HepG2 (cell line): ENCODE results near the gene VARS2. TPM values are rescaled to one million over a fixed set of nuclear protein-coding genes. Genes with fewer than 3 reads are reported as not detected.

Experiments used
- HDAC6 ChIP-seq: fragments of 200-600 bp; sonication (generic); IDR thresholded peaks from 2 replicates; pipeline ENCODE4 v1.7.0; 2017; ENCODE audit warnings: mild to moderate bottlenecking, antibody characterized with exemption, low read length, low read depth
- NPAS2 ChIP-seq: sonication (generic); formaldehyde crosslinking; IDR thresholded peaks from 2 replicates; pipeline ENCODE4 v1.8.0; 2022; ENCODE audit warnings: mild to moderate bottlenecking, missing genetic modification reagents, borderline replicate concordance
- RBM22 ChIP-seq: fragments of 200-400 bp; formaldehyde crosslinking; optimal IDR thresholded peaks from 2 replicates; pipeline ENCODE3; 2017; ENCODE audit warnings: mild to moderate bottlenecking, low read length, moderate library complexity
- SIN3A ChIP-seq: IDR thresholded peaks from 2 replicates; pipeline ENCODE4 v1.6.1; 2011; ENCODE audit warnings: low read depth, mild to moderate bottlenecking, control low read depth, low read length, borderline replicate concordance
- SRSF9 ChIP-seq: fragments of 200-400 bp; formaldehyde crosslinking; IDR thresholded peaks from 2 replicates; pipeline ENCODE4 v1.6.1; 2018; ENCODE audit warnings: borderline replicate concordance, mild to moderate bottlenecking, low read depth, low read length; ENCODE audit not compliant: insufficient read depth, poor library complexity, severe bottlenecking
- THYN1 ChIP-seq: sonication (generic); formaldehyde crosslinking; IDR thresholded peaks from 2 replicates; pipeline ENCODE4 v1.8.1; 2023; ENCODE audit warnings: low read depth, mild to moderate bottlenecking, moderate library complexity, missing genetic modification reagents, borderline replicate concordance
- YY1 ChIP-seq: IDR thresholded peaks from 2 replicates; pipeline ENCODE4 v1.6.1; 2011; ENCODE audit warnings: low read length, low read depth, moderate library complexity, mild to moderate bottlenecking; ENCODE audit not compliant: insufficient read depth, insufficient replicate concordance
- ZKSCAN8 ChIP-seq: IDR thresholded peaks from 2 replicates; pipeline ENCODE4 v1.6.1; 2016; ENCODE audit warnings: borderline replicate concordance, missing genetic modification reagents, missing compliant biosample characterization
- ZNF496 ChIP-seq: sonication (generic); formaldehyde crosslinking; IDR thresholded peaks from 2 replicates; pipeline ENCODE4 v1.8.1; 2023; ENCODE audit warnings: mild to moderate bottlenecking, moderate library complexity, missing genetic modification reagents; ENCODE audit not compliant: insufficient replicate concordance
- ZNF556 ChIP-seq: sonication (generic); formaldehyde crosslinking; IDR thresholded peaks from 2 replicates; pipeline ENCODE4 v1.4.0; 2020; ENCODE audit warnings: mild to moderate bottlenecking, missing genetic modification reagents, borderline replicate concordance
- ZNF564 ChIP-seq: sonication (generic); formaldehyde crosslinking; IDR thresholded peaks from 2 replicates; pipeline ENCODE4 v1.8.1; 2023; ENCODE audit warnings: mild to moderate bottlenecking, missing genetic modification reagents
- ZNF572 ChIP-seq: sonication (generic); formaldehyde crosslinking; IDR thresholded peaks from 2 replicates; pipeline ENCODE4 v1.5.1; 2020; ENCODE audit warnings: mild to moderate bottlenecking, missing genetic modification reagents
- polyA plus RNA-seq, 8 experiments: library from polyadenylated mRNA; depleted of rRNA in 3 of 8; stranded (reverse) in 7 of 8; unstranded in 1 of 8; fragments of >200 nt; fragmentation: Illumina TruSeq in 4 of 8; extraction: Trizol in 4 of 8; gene quantifications; 2 replicates each; pipeline versions ENCODE4 v1.2.1 to v1.2.3, GENCODE V29; 2011 to 2016; ENCODE audit warnings: low read depth in 4 of 8, missing spikeins in 1 of 8, mixed read lengths in 1 of 8; ENCODE audit not compliant: insufficient read depth in 1 of 8
- total RNA-seq, 5 experiments: library from RNA; depleted of rRNA; stranded (reverse); fragments of >200 nt; fragmentation: Illumina TruSeq; extraction: Trizol; gene quantifications; 2 replicates each; pipeline ENCODE4 v1.2.3, GENCODE V29; 2016; ENCODE audit warnings: low read depth in 1 of 5
- TF ChIP-seq, protein P1 (sequence below): fragments of 450-650 bp; IDR thresholded peaks from 2 replicates; pipeline ENCODE4 v1.6.1; 2016
- TF ChIP-seq, protein P2 (sequence below): sonication (generic); formaldehyde crosslinking; IDR thresholded peaks from 2 replicates; pipeline ENCODE4 v1.8.0; 2022; ENCODE audit warnings: missing genetic modification reagents, mild to moderate bottlenecking, borderline replicate concordance
- TF ChIP-seq, protein P3 (sequence below): IDR thresholded peaks from 2 replicates; pipeline ENCODE4 v1.6.1; 2016

VARS2 gene
- total and polyA plus RNA-seq, 2 of the 13 experiments (the other 11 are each of a cell fraction or from before 2014, with no cell fraction given) = 61.8 to 71.8 TPM

DNA sequence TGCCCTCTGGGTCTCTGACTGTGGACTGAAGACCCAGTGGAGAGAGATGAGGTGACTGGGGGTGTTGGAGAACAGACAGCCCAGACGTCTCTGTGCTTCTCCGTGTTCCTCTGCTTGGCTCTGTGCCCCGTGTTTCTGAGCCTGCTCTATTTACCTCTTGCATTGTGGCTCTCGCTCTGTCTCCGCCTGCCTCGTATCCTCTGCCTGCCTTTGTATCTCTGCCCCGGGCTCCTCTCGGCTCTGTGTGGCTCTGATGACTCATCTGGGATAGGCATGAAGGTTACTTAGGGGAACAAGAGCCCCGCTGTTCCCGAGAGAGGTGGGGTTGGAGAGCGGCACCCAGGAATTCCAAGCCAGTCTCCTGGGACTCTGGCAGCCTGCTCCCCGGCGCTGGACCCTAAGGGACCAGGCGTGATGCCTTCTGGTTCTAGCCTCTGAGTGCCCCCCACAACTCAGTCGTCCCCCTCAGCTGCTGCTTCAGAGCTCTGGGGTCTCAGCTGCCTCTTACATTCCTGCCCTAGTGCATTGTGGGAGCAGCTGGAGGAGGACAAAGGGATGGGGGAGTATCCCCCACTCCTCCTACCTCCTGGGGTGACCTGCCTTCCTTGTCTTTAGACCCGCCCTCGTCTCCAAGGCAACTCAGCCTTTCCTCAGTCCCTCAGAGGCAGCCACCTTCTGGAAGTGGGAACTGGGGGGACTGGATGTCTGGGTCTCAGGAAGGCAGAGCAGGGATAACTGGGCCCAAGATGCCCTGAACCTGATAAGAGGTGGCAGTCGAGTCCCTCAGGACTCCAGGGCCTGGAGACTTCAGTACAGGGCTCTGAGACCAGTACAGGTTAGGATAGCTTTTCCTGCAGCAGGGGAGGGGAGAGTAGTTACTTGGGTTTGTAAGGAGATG is 27.8 kb upstream of the VARS2 start (continued):
- no peak for TF ChIP-seq NPAS2 (CRISPR knock-in tag)
- no peak for TF ChIP-seq HDAC6
- TF ChIP-seq ZNF572 (CRISPR knock-in tag) = no peak
- no peak for TF ChIP-seq SRSF9
- no peak for TF ChIP-seq ZNF556 (CRISPR knock-in tag)
- TF ChIP-seq, protein P1, sequence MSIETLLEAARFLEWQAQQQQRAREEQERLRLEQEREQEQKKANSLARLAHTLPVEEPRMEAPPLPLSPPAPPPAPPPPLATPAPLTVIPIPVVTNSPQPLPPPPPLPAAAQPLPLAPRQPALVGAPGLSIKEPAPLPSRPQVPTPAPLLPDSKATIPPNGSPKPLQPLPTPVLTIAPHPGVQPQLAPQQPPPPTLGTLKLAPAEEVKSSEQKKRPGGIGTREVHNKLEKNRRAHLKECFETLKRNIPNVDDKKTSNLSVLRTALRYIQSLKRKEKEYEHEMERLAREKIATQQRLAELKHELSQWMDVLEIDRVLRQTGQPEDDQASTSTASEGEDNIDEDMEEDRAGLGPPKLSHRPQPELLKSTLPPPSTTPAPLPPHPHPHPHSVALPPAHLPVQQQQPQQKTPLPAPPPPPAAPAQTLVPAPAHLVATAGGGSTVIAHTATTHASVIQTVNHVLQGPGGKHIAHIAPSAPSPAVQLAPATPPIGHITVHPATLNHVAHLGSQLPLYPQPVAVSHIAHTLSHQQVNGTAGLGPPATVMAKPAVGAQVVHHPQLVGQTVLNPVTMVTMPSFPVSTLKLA = no peak
- no peak for TF ChIP-seq RBM22
- 0 out of 2 replicates have a peak, but pooled peaks have one; percentile 62 for TF ChIP-seq ZKSCAN8
- TF ChIP-seq THYN1 = no peak
- TF ChIP-seq ZNF496 (CRISPR knock-in tag) = no peak
- peak; percentile 66; the same call in 1 of the 2 replicates for TF ChIP-seq SIN3A
- no peak for TF ChIP-seq YY1
- no peak for TF ChIP-seq ZNF564 (CRISPR knock-in tag)
- TF ChIP-seq, protein P2, sequence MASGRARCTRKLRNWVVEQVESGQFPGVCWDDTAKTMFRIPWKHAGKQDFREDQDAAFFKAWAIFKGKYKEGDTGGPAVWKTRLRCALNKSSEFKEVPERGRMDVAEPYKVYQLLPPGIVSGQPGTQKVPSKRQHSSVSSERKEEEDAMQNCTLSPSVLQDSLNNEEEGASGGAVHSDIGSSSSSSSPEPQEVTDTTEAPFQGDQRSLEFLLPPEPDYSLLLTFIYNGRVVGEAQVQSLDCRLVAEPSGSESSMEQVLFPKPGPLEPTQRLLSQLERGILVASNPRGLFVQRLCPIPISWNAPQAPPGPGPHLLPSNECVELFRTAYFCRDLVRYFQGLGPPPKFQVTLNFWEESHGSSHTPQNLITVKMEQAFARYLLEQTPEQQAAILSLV (CRISPR knock-in tag) = no peak
- TF ChIP-seq, protein P3, sequence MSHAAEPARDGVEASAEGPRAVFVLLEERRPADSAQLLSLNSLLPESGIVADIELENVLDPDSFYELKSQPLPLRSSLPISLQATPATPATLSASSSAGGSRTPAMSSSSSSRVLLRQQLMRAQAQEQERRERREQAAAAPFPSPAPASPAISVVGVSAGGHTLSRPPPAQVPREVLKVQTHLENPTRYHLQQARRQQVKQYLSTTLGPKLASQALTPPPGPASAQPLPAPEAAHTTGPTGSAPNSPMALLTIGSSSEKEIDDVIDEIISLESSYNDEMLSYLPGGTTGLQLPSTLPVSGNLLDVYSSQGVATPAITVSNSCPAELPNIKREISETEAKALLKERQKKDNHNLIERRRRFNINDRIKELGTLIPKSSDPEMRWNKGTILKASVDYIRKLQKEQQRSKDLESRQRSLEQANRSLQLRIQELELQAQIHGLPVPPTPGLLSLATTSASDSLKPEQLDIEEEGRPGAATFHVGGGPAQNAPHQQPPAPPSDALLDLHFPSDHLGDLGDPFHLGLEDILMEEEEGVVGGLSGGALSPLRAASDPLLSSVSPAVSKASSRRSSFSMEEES (CRISPR knock-in tag) = no peak
